Astrocyte of the cerebellum (primary cell): ENCODE measurements around the gene PTGES3L.

ENCODE experiments used
- DNase-seq: peaks from one replicate; pipeline ENCODE4 v3.0.0-alpha.2; 2011; ENCODE audit warnings: low read depth
- H3K4me3 ChIP-seq: 2 replicates; pipeline ENCODE4 v1.5.1; 2011; ENCODE audit warnings: mild to moderate bottlenecking, low read depth, low read length, moderate library complexity
- in situ Hi-C: cut with HindIII; loops from 2 replicates; pipeline ENCODE4 v1.10.0; 2017; ENCODE audit warnings: low sequenced_read_pairs
- TF ChIP-seq, protein P1 (sequence below): IDR thresholded peaks from 2 replicates; pipeline ENCODE4 v1.5.1; 2012; ENCODE audit warnings: low read length, low read depth, moderate library complexity, mild to moderate bottlenecking; ENCODE audit errors: missing control alignments

PTGES3L gene

DNA sequence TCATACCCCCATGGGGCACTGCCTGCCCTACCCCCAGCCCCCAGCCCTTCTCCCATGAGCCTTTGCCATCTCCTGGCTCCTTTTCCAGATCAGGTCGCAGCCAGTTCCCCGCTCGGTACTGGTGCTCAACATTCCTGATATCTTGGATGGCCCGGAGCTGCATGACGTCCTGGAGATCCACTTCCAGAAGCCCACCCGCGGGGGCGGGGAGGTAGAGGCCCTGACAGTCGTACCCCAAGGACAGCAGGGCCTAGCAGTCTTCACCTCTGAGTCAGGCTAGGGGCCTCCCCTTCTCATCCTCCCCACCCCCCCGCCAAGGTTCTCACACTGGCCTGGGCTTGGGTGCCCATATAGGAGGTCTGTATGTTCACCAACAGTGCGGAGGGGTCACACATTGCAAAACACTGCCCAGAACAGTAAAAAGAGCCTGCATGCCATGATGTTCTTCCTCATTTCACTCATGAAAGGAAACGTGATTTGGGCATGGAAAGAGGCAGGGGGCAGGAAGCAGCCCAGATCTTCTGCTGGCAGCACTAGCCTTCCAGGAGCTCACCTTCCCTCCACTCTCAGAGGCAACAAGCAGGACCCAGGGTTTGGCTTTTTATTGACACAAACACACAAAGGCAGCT is 34.3 kb upstream of the PTGES3L start:
- DNase-seq: no peak
- TF ChIP-seq, protein P1, sequence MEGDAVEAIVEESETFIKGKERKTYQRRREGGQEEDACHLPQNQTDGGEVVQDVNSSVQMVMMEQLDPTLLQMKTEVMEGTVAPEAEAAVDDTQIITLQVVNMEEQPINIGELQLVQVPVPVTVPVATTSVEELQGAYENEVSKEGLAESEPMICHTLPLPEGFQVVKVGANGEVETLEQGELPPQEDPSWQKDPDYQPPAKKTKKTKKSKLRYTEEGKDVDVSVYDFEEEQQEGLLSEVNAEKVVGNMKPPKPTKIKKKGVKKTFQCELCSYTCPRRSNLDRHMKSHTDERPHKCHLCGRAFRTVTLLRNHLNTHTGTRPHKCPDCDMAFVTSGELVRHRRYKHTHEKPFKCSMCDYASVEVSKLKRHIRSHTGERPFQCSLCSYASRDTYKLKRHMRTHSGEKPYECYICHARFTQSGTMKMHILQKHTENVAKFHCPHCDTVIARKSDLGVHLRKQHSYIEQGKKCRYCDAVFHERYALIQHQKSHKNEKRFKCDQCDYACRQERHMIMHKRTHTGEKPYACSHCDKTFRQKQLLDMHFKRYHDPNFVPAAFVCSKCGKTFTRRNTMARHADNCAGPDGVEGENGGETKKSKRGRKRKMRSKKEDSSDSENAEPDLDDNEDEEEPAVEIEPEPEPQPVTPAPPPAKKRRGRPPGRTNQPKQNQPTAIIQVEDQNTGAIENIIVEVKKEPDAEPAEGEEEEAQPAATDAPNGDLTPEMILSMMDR: no peak
- no peak overlapping the region for H3K4me3 ChIP-seq
- in situ Hi-C loops: no loop called here

DNA sequence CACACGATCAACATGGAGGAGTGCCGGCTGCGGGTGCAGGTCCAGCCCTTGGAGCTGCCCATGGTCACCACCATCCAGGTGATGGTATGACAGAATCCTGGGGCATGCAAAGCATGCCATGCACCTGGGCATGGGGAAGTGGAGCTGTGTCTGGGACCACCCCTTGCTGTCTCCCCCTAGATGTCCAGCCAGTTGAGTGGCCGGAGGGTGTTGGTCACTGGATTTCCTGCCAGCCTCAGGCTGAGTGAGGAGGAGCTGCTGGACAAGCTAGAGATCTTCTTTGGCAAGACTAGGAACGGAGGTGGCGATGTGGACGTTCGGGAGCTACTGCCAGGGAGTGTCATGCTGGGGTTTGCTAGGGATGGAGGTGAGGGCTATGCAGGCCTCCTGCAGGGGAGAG is 33.4 kb upstream of the PTGES3L start:
- in situ Hi-C loops: no loop called here
- no peak for DNase-seq
- TF ChIP-seq, protein P1: no peak
- H3K4me3 ChIP-seq: no peak overlapping the region

- in situ Hi-C loops: no loop called here
- no peak overlapping the region for H3K4me3 ChIP-seq
- no peak for DNase-seq
- TF ChIP-seq, protein P1: no peak
Observed at GRCh38 chr17:43011728-43012472, 32.0 kb upstream of the PTGES3L start.

GRCh38 chr17:43010667-43011308 is 30.9 kb upstream of the PTGES3L start:
- TF ChIP-seq, protein P1: no peak
- no peak for DNase-seq
- in situ Hi-C loops: no loop called here
- H3K4me3 ChIP-seq: no peak overlapping the region

DNA sequence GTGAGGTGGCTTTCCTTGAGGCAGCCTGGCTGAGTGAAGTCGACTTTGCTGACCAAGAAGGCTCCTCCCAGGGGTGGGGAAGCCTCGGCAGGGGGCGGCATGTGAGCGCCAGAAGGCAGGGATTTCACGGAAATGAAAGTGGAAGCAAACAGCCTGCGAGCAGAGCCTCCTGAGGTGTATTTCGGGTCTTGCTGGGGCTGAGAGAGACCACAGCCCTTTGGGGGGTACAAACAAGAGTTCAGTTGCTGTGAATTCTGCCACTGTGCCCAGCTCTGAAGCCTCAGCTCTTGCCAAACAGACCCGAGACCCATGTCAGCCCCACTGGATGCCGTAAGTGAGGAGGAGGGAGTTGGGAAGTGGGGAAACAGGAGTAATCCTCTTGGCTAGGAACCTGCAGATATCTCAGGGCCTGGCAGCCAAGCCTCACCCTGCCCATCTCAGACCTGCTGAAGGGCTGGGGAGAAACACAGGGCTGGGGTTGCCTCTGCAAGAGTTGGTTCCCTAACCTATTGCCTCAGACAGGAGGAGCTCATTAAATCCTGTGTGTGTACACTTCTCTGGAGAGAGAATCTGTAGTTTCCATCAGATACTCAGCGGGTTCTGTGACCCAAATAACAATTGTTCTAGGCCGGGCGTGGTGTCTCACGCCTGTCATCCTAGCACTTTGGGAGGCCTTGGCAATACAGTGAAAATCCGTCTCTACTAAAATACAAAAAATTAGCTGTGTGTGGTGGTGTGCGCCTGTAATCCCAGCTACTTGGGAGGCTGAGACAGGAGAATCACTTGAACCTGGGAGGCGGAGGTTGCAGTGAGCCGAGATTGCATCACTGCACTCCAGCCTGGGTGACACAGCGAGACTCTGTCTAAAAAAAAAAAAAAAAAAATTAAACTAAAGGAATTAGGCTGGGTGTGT is 27.0 kb upstream of the PTGES3L start, which contains the start of gene IFI35:
Gene IFI35, plus strand, starts transcription at position 146 of the 913 bp plus-strand sequence. Its CDS starts 164 bp downstream, at position 310.
- in situ Hi-C loops: no loop called here
- DNase-seq: peak; percentile 62

More for the DNA sequence above, 27.0 kb upstream of the PTGES3L start, which contains the start of gene IFI35:
- H3K4me3 ChIP-seq: peak within 1 kb of the TSS; percentile 73
- TF ChIP-seq, protein P1: no peak
